HEK293T (cell line): Measurements from ENCODE around the gene DNLZ.
A peak's percentile ranks its signal among the peaks of the same experiment; 100 is the strongest.
"Not testable (repeated sequence)": the region's sequence is repeated elsewhere in the genome, so short reads cannot be mapped to it uniquely, and the experiment has no call there.

Experiments used
- CTCF ChIA-PET: fragments of 350-600 bp; formaldehyde crosslinking; extraction: SDS; loops from one replicate; lab custom pipeline; 2021; ENCODE audit warnings: antibody characterized with exemption, inconsistent platforms; lab: Yijun Ruan, JAX
- POLR2A ChIA-PET: fragments of 350-600 bp; formaldehyde crosslinking; extraction: SDS; loops from one replicate; lab custom pipeline; 2020; ENCODE audit warnings: antibody characterized with exemption, inconsistent platforms; lab: Yijun Ruan, JAX
- DNase-seq: peaks from one replicate; pipeline ENCODE4 v3.0.0; 2012; ENCODE audit warnings: mixed read lengths; ENCODE audit errors: extremely low spot score
- ARNT ChIP-seq: fragments of 450-650 bp; IDR thresholded peaks from 2 replicates; pipeline ENCODE4 v1.6.1; 2017; ENCODE audit warnings: mild to moderate bottlenecking
- CTBP1 ChIP-seq: fragments of 450-650 bp; IDR thresholded peaks from 2 replicates; pipeline ENCODE4 v1.6.1; 2016; ENCODE audit warnings: borderline replicate concordance
- ELF4 ChIP-seq: fragments of 450-650 bp; IDR thresholded peaks from 2 replicates; pipeline ENCODE4 v1.6.1; 2017; ENCODE audit warnings: antibody characterized with exemption
- FOXA1 ChIP-seq: fragments of 450-650 bp; IDR thresholded peaks from 2 replicates; pipeline ENCODE4 v1.6.1; 2016; ENCODE audit warnings: mild to moderate bottlenecking
- FOXK2 ChIP-seq: fragments of 450-650 bp; IDR thresholded peaks from 2 replicates; pipeline ENCODE4 v1.6.1; 2016; ENCODE audit warnings: mild to moderate bottlenecking
- HDGF ChIP-seq: fragments of 450-650 bp; IDR thresholded peaks from 2 replicates; pipeline ENCODE4 v1.6.1; 2017; ENCODE audit warnings: antibody characterized with exemption, borderline replicate concordance
- L3MBTL2 ChIP-seq: fragments of 450-650 bp; conservative IDR thresholded peaks from 2 replicates; pipeline ENCODE4 v1.6.1; 2016; ENCODE audit warnings: mild to moderate bottlenecking
- LEF1 ChIP-seq: fragments of 450-650 bp; IDR thresholded peaks from 2 replicates; pipeline ENCODE4 v1.6.1; 2017; ENCODE audit warnings: mild to moderate bottlenecking, borderline replicate concordance
- NFRKB ChIP-seq: fragments of 450-650 bp; IDR thresholded peaks from 2 replicates; pipeline ENCODE4 v1.6.1; 2016; ENCODE audit warnings: mild to moderate bottlenecking, moderate library complexity
- PKNOX1 ChIP-seq: fragments of 450-650 bp; IDR thresholded peaks from 2 replicates; pipeline ENCODE4 v1.6.1; 2016
- SP1 ChIP-seq: fragments of 450-650 bp; IDR thresholded peaks from 2 replicates; pipeline ENCODE4 v1.6.1; 2017
- SUZ12 ChIP-seq: fragments of 450-650 bp; IDR thresholded peaks from 2 replicates; pipeline ENCODE4 v1.6.1; 2016; ENCODE audit warnings: mild to moderate bottlenecking
- TARDBP ChIP-seq: fragments of 450-650 bp; IDR thresholded peaks from 2 replicates; pipeline ENCODE4 v1.6.1; 2016
- ZNF384 ChIP-seq: fragments of 450-650 bp; IDR thresholded peaks from 2 replicates; pipeline ENCODE4 v1.6.1; 2016

DNLZ gene

DNA sequence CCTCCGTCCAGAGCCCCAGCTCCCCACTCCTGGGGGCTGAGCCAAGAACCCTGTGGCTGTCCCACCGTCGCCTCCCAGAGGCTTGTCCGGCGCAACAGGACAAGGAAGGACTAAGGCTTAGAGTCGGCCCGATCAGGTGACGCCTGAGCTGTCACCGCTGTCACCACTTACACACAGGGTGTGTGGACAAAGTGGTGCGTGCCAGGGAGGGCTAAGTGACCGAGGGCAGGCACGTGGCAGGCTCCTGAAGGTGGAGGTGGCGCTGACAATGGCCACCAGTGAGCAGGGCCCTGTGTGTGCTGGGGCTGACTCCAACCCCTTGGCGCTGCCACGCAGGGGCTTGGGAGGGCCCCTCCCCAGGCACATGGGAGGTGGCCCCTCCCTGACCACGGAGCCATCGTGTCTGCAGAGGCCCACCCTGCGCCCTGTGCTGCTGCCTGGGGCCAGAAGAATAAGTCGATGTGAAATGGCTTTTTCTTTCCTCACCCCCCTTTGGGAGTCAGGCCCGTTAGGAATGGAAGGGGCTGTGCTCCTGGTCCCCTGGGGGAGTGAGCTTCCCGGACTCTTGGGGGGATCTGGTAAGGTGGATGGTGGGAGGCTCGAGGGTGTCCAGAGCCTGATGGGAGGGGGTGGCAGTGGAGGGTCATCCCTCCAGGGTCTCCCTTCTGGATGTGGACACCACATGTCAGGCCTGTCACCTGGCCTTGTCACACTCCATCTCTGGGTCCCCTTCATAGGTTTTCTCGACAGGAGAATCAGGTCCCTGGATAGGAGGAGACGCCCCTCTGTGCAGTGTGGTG lies 38.8 kb downstream of the DNLZ start:
- POLR2A ChIA-PET = no interaction called here

DNA sequence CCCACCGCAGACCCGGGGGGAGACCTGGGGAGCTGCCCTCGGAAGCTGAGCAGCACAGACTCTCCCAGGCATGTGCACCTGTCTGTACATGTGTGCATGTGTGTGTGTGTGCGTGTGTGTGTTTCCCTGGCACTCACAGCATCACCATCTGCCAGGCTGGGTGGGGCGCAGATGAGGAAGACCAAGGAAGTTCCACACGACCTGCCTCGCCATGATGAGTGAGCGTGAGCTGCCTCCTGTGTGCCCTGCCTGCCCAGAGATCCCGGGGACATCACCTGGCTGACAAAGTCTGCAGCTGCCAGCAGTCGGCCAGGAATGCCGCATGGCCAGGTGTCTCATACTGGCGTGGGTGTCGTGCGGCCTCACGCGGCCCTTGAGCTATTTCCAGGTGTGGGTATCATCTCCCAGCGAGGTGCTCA lies 40.2 kb downstream of the DNLZ start:
- ChIA-PET POLR2A (interaction anchor here (1.1 kb wide), 1 partner anchor 40 kb away, joined by 3 read pairs; no protein-coding TSS in a partner anchor), CTCF (no interaction called here)
- DNase-seq = no peak
- TF ChIP-seq ELF4 (no peak), LEF1 (no peak), NFRKB (no peak), PKNOX1 (no peak), ARNT (no peak), FOXA1 (no peak), HDGF (no peak), SUZ12 (no peak), CTBP1 (no peak), TARDBP (no peak)

More for the DNA sequence above, 38.8 kb downstream of the DNLZ start:
- TF ChIP-seq NFRKB (no peak), L3MBTL2 (no peak), LEF1 (no peak), TARDBP (no peak), SUZ12 (no peak)
- CTCF ChIA-PET = interaction anchor here (0.8 to 2.1 kb wide), 2 partner anchors 12 to 127 kb away, joined by 3 to 6 read pairs; no protein-coding TSS in a partner anchor
- peak; percentile 46 for DNase-seq

DNA sequence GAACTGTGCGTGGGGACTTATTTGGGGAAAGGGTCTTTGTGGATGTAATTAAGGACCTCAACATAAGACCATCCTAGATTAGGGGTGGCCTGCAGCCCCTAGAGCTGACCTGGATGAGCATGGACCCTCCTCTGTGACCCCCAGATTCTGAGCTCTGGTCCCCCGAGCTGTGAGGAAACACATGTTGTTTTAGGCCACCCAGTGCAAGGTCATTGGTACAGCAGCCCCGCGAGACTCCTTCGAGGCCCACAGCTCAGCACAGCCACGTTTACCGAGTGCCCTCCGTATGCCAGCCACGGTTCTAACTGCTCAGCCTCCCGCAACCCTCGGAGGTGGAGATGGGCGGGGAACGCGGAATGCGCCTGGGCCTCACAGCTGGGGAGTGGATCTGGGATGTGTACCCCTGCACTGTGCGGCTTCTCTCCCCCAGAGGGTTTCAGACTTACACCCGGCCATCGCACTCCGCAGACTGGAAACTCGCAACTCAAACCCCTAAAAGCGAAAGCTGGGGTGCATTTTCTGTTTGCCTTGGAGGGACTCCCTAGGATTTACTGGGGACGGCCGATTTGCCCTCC lies 40.7 kb downstream of the DNLZ start:
- TF ChIP-seq FOXA1 = no peak
- TF ChIP-seq ARNT = no peak
- no peak for TF ChIP-seq LEF1
- no peak for TF ChIP-seq SUZ12
- no peak for TF ChIP-seq ELF4
- no peak for TF ChIP-seq SP1
- no peak for DNase-seq
- POLR2A ChIA-PET = interaction anchor here (1.1 kb wide), 1 partner anchor 40 kb away, joined by 3 read pairs; no protein-coding TSS in a partner anchor
- CTCF ChIA-PET = no interaction called here

- no peak for TF ChIP-seq ARNT
- TF ChIP-seq FOXK2 = no peak
- no peak for TF ChIP-seq HDGF
- no peak for TF ChIP-seq NFRKB
- ChIA-PET POLR2A (interaction anchor here (0.8 kb wide), 1 partner anchor 9 kb away, joined by 3 read pairs; no protein-coding TSS in a partner anchor), CTCF (interaction anchor here (0.6 kb wide), 1 partner anchor 21 kb away, joined by 4 read pairs; no protein-coding TSS in a partner anchor)
- no peak for DNase-seq
These were observed 42.0 kb downstream of the DNLZ start for GRCh38 chr9:136321561-136321960.

DNA sequence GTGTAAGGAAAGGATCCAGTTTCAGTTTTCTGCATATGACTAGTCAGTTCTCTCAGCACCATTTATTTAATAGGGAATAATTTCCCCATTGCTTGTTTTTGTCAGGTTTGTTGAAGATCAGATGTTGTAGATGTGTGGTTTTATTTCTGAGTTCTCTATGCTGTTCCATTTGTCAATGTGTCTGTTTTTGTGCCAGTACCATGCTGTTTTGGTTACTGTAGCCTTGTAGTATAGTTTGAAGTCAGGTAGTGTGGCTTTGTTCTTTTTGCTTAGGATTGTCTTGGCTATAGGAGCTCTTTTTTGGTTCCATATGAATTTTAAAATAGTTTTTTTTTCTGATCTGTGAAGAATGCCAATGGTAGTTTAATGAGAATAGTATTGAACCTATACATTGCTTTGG lies 42.6 kb downstream of the DNLZ start:
- POLR2A ChIA-PET, CTCF ChIA-PET, DNase-seq: not testable (repeated sequence)

GRCh38 chr9:136319955-136320354 lies 43.6 kb downstream of the DNLZ start:
- CTCF ChIA-PET, POLR2A ChIA-PET, DNase-seq: not testable (repeated sequence)

DNA sequence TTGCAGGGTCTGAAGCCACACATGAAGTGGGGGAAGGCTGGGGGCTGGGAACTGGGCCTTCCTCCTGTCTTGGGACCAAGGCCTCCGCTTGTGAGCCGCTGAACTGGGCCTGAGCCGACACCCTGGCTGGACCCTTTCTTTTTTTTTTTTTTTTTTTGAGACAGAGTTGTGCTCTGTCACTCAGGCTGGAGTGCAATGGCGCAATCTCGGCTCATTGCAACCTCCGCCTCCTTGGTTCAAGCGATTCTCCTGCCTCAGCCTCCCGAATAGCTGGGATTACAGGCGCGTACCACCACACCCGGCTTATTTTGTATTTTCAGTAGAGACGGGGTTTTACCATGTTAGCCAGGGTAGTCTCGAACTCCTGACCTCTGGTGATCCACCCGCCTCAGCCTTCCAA lies 44.3 kb downstream of the DNLZ start:
- DNase-seq, POLR2A ChIA-PET, CTCF ChIA-PET: not testable (repeated sequence)

DNA sequence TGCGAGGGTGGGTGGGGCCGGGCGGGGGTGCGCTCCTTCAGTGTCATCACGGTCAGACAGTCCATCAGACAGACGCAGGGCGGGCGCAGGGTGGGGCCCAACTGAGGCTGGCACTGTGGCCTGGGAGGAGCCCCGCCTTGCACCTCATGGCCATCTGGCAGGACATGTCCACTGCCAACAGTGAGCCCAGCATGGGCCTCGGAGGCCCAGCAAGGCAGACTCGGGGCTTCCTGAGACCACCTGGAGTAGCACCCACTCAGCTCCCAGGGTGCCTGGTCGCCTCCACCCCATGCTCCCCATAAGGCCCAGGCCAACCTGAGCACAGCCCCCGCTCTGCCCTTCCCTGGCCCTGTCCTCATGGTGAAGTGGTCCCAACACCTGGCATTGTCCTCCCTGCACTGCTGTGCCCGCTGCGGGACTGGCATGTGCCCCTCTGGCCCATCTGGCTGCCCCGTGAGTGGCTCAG lies 44.7 kb downstream of the DNLZ start:
- DNase-seq = no peak
- TF ChIP-seq L3MBTL2 (no peak), PKNOX1 (no peak), ARNT (no peak), ZNF384 (no peak)
- ChIA-PET CTCF (no interaction called here), POLR2A (no interaction called here)
